HG03571 (cell line): Measurements from ENCODE around the gene RPS6KA2.
A peak's percentile ranks its signal among the peaks of the same experiment; 100 is the strongest.
"Not testable (repeated sequence)": the region's sequence is repeated elsewhere in the genome, so short reads cannot be mapped to it uniquely, and the experiment has no call there.

ENCODE experiments used
- ATAC-seq: cut with Tn5 transposase; IDR thresholded peaks from one replicate; pipeline ENCODE4 v1.9.1; 2021; ENCODE audit not compliant: unreplicated experiment

The RPS6KA2 gene

DNA sequence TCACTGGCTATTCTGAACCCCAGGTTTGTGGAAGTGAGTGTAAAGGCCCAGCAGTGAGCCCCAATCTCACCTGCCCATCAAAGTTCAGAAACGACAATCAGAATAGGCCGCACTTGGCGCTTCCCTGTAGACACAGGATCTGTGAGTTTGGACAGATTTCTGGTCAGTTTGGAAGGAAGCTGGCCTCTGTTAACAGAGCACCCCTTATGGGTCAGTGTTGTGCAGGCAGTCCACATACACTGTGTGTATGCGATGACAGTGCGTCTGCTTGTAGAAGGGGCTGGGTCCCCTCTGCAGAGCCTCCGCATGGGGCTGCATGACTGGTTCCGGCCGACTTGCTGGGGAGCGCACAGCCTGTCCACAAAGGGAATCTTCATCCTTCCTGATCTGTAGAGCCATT is 240.9 kb downstream of the RPS6KA2 start:
- no peak for ATAC-seq

- not testable (repeated sequence) for ATAC-seq
Observed at GRCh38 chr6:166383802-166384363, 243.2 kb downstream of the RPS6KA2 start.

DNA sequence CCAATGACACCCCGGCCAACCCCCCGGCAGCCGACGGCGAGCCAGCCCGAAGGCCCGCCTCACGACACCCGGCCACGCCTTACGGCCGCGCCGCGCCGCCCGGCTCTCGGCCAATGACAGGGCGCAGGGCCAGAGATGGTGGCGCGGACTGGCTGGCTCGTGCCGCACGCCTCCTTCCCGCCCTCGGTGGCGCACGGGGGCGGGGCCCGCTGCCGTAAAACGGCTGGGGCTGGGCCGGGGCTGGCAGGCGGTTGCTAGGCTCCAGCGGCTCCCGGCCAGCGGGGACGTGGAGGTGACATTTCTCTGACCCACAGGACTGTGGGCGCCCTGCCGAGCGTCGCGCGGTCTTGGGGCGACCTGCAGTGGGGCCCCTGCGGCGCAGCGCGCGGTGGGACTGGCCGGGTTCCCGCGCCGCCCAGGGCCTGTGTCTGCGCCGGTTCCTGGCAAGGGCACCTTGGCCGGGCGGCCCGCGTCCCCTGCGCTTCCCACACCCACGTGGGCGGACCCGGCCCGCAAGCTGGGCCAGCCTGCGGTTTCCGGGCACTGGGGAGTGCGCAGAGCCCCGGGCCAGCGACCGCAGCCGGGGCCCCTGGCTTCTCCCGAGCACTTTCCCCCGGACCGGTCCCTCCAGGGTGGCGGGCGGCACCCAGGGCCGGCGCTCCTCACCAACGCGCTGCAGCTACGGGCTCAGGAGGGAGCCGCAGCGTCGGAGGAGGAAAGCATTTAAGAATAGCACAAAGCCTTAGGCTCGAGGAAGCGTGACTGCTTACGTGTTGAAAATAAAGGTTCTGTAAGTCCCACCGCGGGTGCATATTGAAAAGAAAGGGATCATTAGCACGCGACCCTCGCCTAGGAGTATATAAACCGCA is 243.9 kb downstream of the RPS6KA2 start, which contains the start of gene MPC1:
Gene MPC1, minus strand, starts transcription at position 8 of the 869 bp plus-strand sequence. CDS start 64 bp downstream, outside the sequence.
- ATAC-seq, result peak; percentile 90

DNA sequence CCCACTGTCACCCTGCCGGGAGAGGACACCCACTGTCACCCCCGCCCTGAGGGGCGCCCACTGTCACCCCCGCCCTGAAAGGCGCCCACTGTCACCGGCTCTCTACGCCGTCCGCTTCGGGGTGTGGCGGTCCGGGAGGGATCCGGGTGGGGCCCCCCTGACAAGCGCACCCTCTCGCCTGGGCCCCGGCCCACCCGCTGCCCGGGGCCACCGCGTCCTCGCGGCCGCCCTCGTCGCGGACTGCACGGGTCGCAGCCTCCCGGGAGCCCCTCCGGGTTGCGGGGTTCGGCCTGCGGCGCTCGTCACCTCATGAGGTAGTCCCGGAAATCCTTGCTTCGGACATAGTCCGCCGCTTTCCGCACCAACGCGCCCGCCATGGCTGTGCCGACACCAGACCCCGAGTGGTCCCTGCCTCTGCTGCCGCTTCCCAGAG is 244.5 kb downstream of the RPS6KA2 start:
- peak; percentile 2 for ATAC-seq

- peak; percentile 51 for ATAC-seq
Observed at GRCh38 chr6:166381733-166382499, 245.1 kb downstream of the RPS6KA2 start.

DNA sequence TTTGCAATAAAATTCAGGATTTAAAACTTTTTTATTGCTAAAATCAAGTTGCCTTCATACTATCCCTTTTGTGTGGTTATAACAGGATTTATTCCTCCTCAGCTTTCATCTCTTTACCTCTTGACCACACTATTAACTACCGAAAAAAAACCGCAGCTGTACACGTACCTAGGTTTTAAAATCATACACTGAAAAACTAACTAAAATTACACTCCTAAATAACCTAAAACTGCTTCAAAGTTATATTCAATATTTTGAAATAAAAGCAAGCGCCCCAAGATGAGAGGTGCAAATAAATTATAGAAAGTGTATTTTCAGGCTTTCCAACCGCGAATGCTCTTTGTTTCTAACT is 245.7 kb downstream of the RPS6KA2 start:
- ATAC-seq, result no peak

GRCh38 chr6:166379800-166380199 is 247.3 kb downstream of the RPS6KA2 start:
- ATAC-seq, result no peak

DNA sequence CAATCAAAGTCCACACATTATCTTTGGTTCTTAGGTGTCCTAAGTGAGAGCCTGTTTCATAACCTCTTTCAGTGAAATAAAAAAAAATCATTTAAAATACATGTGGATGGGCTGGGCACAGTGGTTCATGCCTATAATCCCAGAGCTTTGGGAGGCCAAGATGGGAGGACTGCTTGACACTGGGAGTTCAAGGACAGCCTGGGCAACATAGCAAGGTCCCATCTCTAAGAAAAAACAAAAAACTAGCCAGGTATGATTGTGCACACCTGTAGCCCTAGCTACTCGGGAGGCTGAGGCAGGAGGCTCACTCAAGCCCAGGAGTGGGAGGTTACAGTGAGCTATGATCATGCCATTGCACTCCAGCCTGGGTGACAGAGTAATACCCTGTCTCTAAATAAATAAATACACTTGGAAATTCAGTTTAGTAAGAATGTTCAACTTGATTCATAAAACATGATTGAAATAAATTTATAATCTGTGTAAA is 247.9 kb downstream of the RPS6KA2 start:
- no peak for ATAC-seq

DNA sequence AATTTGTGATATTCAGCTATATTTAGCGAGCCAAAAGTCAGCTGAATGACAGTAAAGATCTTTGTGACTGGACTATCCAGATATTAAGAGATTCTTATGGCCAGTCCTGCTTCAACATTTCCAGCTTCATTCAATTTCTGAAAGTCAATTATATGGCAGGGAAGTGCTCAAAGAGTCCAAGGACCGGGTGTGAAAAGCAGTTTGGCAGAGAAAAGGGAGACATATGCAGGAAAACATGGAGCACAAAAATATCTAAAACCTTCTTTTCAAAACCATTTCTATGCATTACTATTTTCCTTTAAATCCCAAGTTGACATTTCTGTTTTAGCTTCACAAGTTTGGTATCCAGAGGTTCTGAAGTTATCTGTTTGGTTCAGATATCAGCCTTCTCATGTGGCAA is 249.3 kb downstream of the RPS6KA2 start:
- ATAC-seq, result no peak

- ATAC-seq, result no peak
Observed at GRCh38 chr6:166375013-166375412, 252.0 kb downstream of the RPS6KA2 start.

GRCh38 chr6:166370489-166370888 is 256.6 kb downstream of the RPS6KA2 start:
- ATAC-seq, result no peak

GRCh38 chr6:166369782-166370181 is 257.3 kb downstream of the RPS6KA2 start:
- ATAC-seq, result no peak

DNA sequence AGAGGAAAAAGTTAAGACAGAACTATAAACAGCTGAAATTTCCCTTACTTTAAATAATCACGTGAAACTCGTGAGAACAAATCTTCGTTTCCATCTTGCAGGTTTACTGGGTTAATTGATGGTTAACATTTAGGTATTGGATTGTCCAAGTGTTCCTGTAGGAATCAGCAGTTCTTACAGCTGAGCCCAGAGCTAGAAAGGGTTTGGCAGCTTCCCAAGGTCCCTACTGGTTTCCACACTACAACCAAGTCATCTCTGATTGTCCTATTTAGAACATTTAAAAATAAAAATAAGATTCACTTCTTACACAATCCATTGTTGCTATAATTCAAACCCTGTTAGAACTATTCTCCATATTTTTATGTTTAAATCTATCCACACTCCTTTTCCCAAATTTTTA is 260.1 kb downstream of the RPS6KA2 start:
- no peak for ATAC-seq

DNA sequence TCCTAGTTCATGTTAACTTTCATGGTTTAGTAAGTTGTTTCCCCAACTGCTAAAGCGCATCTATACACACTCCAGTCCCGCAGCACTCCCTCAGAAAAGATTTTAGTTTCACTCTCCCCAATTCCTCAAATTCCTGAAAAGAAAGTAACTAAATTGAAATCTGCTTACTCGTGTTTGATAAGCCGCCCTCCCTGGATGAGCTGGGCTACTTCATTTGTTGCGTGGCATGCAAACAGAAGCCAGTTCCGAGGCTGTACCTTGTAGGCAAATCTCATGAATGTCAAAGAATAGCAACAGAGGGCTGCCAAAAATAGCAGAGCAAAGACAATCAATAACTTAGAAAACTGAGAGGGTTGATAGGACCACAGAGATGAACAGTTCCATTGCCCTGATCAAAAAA is 261.2 kb downstream of the RPS6KA2 start:
- ATAC-seq, result peak; percentile 62

GRCh38 chr6:166365221-166365620 is 261.8 kb downstream of the RPS6KA2 start:
- ATAC-seq, result no peak

DNA sequence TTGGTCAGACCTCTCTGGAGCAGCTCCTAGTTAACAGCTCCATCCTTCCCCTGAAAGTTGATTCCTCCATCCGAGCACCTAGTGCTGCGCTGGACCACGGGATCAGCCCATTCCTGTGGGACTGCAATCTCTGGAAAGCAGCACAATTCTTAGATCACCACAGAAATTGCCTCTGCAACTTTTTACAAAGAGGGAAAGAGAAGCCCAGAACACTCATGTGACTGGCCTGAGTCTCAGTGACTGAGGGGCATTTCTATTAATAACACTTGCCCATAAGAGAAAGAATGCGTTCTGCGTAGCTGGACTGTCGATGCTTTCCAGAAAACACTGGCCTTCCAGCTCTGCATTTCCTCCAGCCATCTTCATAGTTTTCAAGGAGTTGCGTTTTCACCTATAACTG is 262.6 kb downstream of the RPS6KA2 start:
- ATAC-seq, result no peak

DNA sequence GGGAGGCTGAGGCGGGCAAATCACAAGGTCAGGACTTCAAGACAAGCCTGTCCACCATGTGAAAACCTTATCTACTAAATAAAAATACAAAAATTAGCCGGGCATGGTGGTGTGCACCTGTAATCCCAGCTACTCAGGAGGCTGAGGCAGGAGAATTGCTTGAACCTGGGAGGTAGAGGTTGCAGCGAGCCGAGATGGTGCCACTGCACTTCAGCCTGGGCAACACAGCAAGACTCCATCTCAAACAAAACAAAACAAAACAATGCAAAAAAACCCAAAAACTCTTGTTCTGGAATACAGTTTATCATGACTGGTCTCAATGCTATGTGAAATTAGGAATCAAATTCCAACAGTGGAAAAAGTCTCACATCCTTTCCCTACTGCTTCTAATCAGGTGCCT is 264.6 kb downstream of the RPS6KA2 start:
- ATAC-seq, result not testable (repeated sequence)

- no peak for ATAC-seq
Observed at GRCh38 chr6:166361077-166361429, 266.0 kb downstream of the RPS6KA2 start.

DNA sequence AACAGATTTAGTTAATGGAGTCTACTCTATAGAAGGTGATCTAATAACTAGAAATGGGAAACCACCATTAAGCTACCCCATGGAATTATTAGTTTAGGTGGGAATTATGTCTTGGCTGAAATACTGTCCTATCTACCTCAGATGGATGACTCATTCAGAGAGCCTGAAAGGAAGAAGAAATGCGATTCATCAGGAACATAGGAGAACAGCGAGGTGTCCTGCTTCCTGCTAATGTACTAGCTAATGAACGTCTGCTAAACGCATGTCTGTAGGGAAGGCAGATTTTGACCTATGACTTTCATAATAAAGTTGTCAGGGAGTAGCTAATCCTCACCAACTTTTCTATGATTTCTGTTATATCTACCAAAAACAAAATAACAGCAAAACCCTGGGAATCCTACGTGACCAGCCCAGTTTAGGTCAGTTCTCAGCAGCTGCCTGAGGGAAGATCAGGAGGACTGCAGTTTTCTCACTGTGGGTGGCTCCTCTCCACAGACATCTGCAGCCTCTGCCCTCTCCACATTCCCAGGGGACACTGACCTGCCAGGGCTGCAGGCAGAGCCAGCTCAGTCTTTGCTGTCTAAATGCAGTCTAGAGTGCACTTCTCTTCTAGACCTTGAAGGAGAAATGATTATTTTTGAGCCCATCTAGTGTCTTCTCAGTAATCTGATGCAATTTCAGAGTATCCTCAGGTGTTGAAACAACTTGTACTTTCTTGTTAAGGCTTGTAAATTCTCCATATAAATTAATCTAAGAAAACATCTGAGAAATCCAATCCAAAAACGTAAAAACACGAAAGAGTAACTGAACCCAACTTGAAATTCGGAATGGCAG is 266.6 kb downstream of the RPS6KA2 start:
- no peak for ATAC-seq
